ENCODE results near the gene FMN1.

Gene FMN1

GRCh38 chr15:33126559-33127290, 67.8 kb downstream of the FMN1 start:
- no peaks in the 10 kb centered on the region for H3K36me3 Mint-ChIP-seq
- peak overlapping the region; percentile 51 for H3K27ac Mint-ChIP-seq
- no peaks in the 10 kb centered on the region for H3K27me3 Mint-ChIP-seq

DNA sequence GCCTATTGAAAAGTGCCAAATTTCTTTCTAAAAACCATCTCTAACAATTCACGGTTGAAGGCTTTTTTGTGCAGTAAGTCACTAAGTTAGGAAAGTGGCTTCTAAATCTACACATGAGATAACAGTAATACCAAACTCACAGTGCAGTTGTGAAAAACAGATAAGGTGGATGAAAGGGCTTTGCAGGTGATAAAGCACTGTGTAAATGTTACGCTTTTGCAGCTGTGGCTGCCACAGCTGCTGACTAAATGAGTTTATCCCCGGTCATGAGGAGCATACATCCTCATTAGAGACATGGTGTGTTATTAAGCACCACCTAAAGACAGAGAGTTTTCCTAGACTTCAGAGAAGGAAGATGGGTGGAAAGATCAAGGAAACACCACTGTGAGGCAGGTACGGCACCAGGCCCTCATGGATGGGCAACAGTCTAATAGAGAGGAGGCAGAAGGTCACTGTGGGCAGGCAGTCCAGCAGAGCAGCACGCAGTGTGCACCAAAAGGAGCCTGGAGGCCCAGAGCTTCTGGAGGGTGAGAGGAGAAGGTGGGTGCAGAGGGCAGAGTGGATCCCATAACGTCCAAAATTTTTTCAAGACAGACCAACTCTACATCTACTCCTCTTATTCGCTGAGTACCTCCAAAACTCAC, 68.5 kb downstream of the FMN1 start:
- no peaks in the 10 kb centered on the region for H3K27me3 Mint-ChIP-seq

More at GRCh38 chr15:33126559-33127290, 67.8 kb downstream of the FMN1 start:
- Mint-ChIP-seq H3K9me3 (no peaks in the 10 kb centered on the region), H3K4me3 (peak overlapping the region; percentile 71), H3K4me1 (peaks cover 41% of the 10 kb centered on the region)

DNA sequence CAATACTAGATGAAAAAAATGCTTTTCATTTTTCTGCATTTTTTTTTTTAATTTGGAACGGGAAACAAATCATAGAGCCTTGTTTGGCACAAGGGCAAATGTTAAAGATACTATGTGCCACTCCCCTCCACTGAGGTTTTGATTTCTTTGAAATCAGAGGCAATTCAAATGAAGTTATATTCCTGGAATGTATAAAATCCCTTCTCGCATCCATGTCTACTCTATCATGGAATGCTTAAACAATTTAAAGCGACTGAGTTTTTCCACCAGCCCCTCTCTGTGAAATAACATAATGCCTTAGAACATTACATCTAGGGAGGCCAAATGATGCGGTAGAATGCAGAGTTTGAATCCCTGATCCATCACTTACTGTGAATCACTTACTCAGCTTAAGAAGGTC, 69.7 kb downstream of the FMN1 start:
- no peaks in the 10 kb centered on the region for H3K36me3 Mint-ChIP-seq
- no peak overlapping the region for H3K4me3 Mint-ChIP-seq
- H3K9me3 Mint-ChIP-seq: no peaks in the 10 kb centered on the region
- no peak overlapping the region for H3K27ac Mint-ChIP-seq
- H3K4me1 Mint-ChIP-seq: peaks cover 36% of the 10 kb centered on the region
- H3K27me3 Mint-ChIP-seq: no peaks in the 10 kb centered on the region

More for the DNA sequence above, 68.5 kb downstream of the FMN1 start:
- Mint-ChIP-seq H3K4me1 (peaks cover 36% of the 10 kb centered on the region), H3K36me3 (no peaks in the 10 kb centered on the region), H3K27ac (peak overlapping the region; percentile 44), H3K9me3 (no peaks in the 10 kb centered on the region), H3K4me3 (peak overlapping the region; percentile 71)

DNA sequence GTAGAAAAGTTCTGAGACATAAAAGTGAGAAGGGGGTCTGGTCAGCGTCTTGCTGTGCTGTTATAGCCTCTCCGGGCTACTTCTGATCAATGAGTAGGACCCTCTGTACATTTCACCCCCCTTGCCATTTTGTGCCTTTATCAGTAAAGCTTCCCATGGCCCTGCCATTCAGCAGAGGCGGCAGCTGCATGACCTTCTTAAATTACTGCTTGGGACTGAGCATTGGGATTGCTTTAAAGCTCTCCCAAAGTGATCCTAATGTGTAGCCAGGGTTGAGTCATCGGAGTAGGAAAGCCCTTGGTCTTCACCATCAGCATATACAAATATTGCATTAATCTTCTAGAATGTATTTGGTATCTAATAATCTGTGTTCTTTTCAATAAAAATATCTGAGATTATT, 70.2 kb downstream of the FMN1 start:
- no peaks in the 10 kb centered on the region for H3K9me3 Mint-ChIP-seq
- no peak overlapping the region for H3K27ac Mint-ChIP-seq
- no peaks in the 10 kb centered on the region for H3K36me3 Mint-ChIP-seq
- H3K27me3 Mint-ChIP-seq: no peaks in the 10 kb centered on the region
- H3K4me3 Mint-ChIP-seq: no peak overlapping the region
- H3K4me1 Mint-ChIP-seq: peaks cover 36% of the 10 kb centered on the region

GRCh38 chr15:33119865-33120264, 74.6 kb downstream of the FMN1 start:
- Mint-ChIP-seq H3K4me3 (no peak overlapping the region), H3K36me3 (no peaks in the 10 kb centered on the region), H3K9me3 (no peaks in the 10 kb centered on the region), H3K4me1 (peaks cover 6% of the 10 kb centered on the region), H3K27me3 (no peaks in the 10 kb centered on the region), H3K27ac (no peak overlapping the region)

DNA sequence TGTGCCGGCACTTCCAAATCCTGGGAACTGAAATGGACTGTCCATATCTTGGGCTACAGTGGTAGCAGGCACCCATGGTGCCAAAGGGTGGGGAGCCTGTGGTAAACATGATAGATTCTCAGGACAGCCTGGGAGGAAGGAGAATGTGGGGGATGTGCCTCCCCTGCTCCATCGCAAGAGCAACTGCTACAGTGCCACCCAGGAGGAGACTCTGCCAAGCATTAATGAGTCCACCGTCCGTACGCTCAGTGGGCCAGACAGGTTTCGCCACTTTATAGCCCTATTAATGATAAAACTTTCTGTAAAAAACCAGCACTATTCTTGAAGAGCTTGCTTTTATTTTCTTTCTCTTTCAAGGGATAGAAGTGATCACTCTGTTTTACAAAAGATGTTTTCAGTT, 75.2 kb downstream of the FMN1 start:
- Mint-ChIP-seq H3K9me3 (no peaks in the 10 kb centered on the region), H3K4me1 (peaks cover 3% of the 10 kb centered on the region), H3K4me3 (no peak overlapping the region), H3K27me3 (no peaks in the 10 kb centered on the region), H3K36me3 (no peaks in the 10 kb centered on the region), H3K27ac (no peak overlapping the region)

DNA sequence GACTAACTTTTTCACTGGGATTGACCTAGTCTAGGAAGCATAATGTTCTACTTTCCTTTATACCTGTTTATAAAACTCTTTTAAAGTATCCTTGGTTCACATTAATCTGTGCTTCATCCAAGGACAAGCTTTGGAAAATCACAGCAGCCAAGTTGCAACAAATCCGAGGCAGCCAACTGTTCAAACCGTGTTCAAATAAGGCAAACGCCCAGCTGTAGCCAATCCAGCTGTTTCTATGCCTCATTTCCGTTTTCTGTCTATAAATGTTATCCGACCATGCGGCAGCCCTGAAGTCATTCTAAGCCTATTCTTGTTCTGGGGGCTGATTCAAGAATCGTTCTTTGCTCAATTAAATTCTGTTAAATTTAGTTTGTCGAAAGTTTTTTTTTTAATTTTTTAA, 78.3 kb downstream of the FMN1 start:
- no peaks in the 10 kb centered on the region for H3K4me1 Mint-ChIP-seq
- no peaks in the 10 kb centered on the region for H3K36me3 Mint-ChIP-seq
- H3K27me3 Mint-ChIP-seq: no peaks in the 10 kb centered on the region
- no peaks in the 10 kb centered on the region for H3K9me3 Mint-ChIP-seq
- H3K4me3 Mint-ChIP-seq: no peak overlapping the region
- H3K27ac Mint-ChIP-seq: no peak overlapping the region

- no peaks in the 10 kb centered on the region for H3K4me1 Mint-ChIP-seq
- no peaks in the 10 kb centered on the region for H3K27me3 Mint-ChIP-seq
- no peak overlapping the region for H3K4me3 Mint-ChIP-seq
- no peak overlapping the region for H3K27ac Mint-ChIP-seq
- H3K36me3 Mint-ChIP-seq: no peaks in the 10 kb centered on the region
- no peaks in the 10 kb centered on the region for H3K9me3 Mint-ChIP-seq
Measured at GRCh38 chr15:33115191-33115861, 79.2 kb downstream of the FMN1 start.

DNA sequence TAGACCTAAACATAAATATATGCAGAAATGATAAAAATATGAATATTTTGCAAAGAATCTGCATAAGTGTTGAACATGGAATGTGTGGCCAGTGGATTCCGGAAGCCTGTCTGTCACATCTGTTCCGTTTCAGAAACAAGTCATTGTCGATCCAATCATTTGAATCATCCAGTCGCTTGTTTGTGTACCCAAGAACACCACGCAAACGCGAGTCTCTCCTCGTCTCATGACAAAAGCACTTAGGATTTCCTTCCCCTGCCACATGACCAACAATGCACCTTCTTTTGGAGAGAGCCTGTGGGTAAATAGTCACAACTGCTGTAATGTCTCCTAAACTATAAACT, 80.2 kb downstream of the FMN1 start:
- Mint-ChIP-seq H3K36me3 (no peaks in the 10 kb centered on the region), H3K27ac (no peak overlapping the region), H3K27me3 (no peaks in the 10 kb centered on the region), H3K9me3 (no peaks in the 10 kb centered on the region), H3K4me1 (no peaks in the 10 kb centered on the region), H3K4me3 (no peak overlapping the region)

GRCh38 chr15:33113666-33114373, 80.7 kb downstream of the FMN1 start:
- no peaks in the 10 kb centered on the region for H3K27me3 Mint-ChIP-seq
- no peaks in the 10 kb centered on the region for H3K36me3 Mint-ChIP-seq
- H3K4me3 Mint-ChIP-seq: no peak overlapping the region
- peaks cover 2% of the 10 kb centered on the region for H3K9me3 Mint-ChIP-seq
- H3K4me1 Mint-ChIP-seq: no peaks in the 10 kb centered on the region
- H3K27ac Mint-ChIP-seq: no peak overlapping the region

GRCh38 chr15:33112541-33113105, 81.9 kb downstream of the FMN1 start:
- no peaks in the 10 kb centered on the region for H3K27me3 Mint-ChIP-seq
- H3K27ac Mint-ChIP-seq: no peak overlapping the region
- H3K9me3 Mint-ChIP-seq: peaks cover 5% of the 10 kb centered on the region
- no peaks in the 10 kb centered on the region for H3K4me1 Mint-ChIP-seq
- H3K36me3 Mint-ChIP-seq: no peaks in the 10 kb centered on the region
- H3K4me3 Mint-ChIP-seq: no peak overlapping the region

- no peaks in the 10 kb centered on the region for H3K4me1 Mint-ChIP-seq
- no peaks in the 10 kb centered on the region for H3K36me3 Mint-ChIP-seq
- no peak overlapping the region for H3K27ac Mint-ChIP-seq
- H3K27me3 Mint-ChIP-seq: no peaks in the 10 kb centered on the region
- H3K9me3 Mint-ChIP-seq: peaks cover 5% of the 10 kb centered on the region
- H3K4me3 Mint-ChIP-seq: no peak overlapping the region
Measured at GRCh38 chr15:33111041-33111451, 83.5 kb downstream of the FMN1 start.

GRCh38 chr15:33109345-33109744, 85.2 kb downstream of the FMN1 start:
- Mint-ChIP-seq H3K4me1 (peaks cover 14% of the 10 kb centered on the region), H3K27me3 (no peaks in the 10 kb centered on the region), H3K9me3 (peaks cover 5% of the 10 kb centered on the region), H3K36me3 (no peaks in the 10 kb centered on the region), H3K4me3 (no peak overlapping the region), H3K27ac (no peak overlapping the region)

DNA sequence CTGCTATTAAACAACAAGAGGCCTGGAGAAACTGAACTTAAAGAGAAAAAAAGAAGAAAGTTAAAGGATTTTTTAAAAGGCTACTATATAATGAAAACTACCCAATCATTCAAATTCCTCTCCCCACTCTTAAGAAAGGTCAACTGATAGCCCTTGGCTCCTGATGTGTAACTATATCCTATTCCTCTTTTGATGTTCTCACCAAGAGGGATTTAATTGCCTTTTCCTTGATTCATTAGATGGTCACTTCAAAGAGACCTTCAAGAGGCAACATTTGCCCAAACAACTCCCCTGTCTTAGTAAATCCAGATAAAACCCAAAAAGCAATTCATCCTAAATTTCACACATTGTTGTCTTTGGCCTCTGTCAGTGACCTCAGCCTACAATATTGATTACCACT, 86.0 kb downstream of the FMN1 start:
- H3K4me1 Mint-ChIP-seq: peaks cover 22% of the 10 kb centered on the region
- H3K4me3 Mint-ChIP-seq: no peak overlapping the region
- H3K36me3 Mint-ChIP-seq: no peaks in the 10 kb centered on the region
- H3K9me3 Mint-ChIP-seq: peaks cover 5% of the 10 kb centered on the region
- H3K27me3 Mint-ChIP-seq: no peaks in the 10 kb centered on the region
- peak overlapping the region; percentile 15 for H3K27ac Mint-ChIP-seq

- Mint-ChIP-seq H3K27me3 (no peaks in the 10 kb centered on the region), H3K4me3 (no peak overlapping the region), H3K4me1 (peaks cover 28% of the 10 kb centered on the region), H3K9me3 (peaks cover 5% of the 10 kb centered on the region), H3K27ac (no peak overlapping the region), H3K36me3 (no peaks in the 10 kb centered on the region)
Measured at GRCh38 chr15:33107950-33108349, 86.6 kb downstream of the FMN1 start.
